GM11168 (cell line): ENCODE results near the gene YLPM1.

ENCODE experiments used
- in situ Hi-C: fragments of 300-500 bp; cut with MboI; formaldehyde crosslinking; loops from one replicate; pipeline ENCODE4 v1.12.0; 2022; ENCODE audit warnings: low sequenced_read_pairs; ENCODE audit not compliant: unreplicated experiment

Gene YLPM1

DNA sequence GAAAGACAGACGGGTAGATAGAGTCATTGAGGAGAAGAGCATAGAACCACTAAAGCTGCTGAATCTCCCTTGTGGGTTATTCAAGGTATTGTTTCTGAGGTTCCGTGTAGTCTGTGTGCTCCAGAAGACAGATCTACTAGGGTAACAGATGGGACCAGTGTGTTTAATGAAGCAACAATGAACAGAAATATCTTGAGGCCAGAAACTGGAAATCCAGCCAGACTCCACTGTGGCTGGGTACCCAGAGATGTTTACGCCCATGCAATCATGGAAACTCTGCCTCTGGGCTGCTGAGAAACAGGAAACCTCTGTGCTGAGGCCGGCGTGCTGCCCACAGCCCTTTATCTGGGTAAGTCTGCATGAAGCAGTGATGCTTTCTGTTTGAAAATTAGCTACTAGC lies 104.6 kb downstream of the YLPM1 start:
- in situ Hi-C loops: loop anchor here (5.0 kb wide), 1 partner anchor 35 kb away; no protein-coding TSS in a partner anchor

DNA sequence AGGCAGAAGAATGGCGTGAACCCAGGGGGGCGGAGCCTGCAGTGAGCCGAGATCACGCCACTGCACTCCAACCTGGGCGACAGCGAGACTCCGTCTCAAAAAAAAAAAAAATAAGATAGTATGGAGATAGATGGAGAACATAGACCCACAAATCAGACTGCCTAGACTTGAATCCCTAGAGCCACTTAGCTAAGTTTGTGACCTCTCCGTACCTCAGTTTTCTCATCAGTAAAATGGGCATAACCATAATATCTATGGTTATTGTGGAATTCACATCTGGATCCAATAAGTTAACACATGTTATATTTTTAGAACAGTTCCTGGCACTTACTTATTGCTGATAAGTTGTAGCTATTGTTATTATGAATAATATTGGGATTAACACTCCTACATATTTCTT lies 105.6 kb downstream of the YLPM1 start:
- in situ Hi-C loops: loop anchor here (5.0 kb wide), 1 partner anchor 34 kb away; no protein-coding TSS in a partner anchor

GRCh38 chr14:74871819-74872218 lies 108.7 kb downstream of the YLPM1 start:
- in situ Hi-C loops: no loop called here

- in situ Hi-C loops: no loop called here
Measured at GRCh38 chr14:74875204-74875603, 112.1 kb downstream of the YLPM1 start.

DNA sequence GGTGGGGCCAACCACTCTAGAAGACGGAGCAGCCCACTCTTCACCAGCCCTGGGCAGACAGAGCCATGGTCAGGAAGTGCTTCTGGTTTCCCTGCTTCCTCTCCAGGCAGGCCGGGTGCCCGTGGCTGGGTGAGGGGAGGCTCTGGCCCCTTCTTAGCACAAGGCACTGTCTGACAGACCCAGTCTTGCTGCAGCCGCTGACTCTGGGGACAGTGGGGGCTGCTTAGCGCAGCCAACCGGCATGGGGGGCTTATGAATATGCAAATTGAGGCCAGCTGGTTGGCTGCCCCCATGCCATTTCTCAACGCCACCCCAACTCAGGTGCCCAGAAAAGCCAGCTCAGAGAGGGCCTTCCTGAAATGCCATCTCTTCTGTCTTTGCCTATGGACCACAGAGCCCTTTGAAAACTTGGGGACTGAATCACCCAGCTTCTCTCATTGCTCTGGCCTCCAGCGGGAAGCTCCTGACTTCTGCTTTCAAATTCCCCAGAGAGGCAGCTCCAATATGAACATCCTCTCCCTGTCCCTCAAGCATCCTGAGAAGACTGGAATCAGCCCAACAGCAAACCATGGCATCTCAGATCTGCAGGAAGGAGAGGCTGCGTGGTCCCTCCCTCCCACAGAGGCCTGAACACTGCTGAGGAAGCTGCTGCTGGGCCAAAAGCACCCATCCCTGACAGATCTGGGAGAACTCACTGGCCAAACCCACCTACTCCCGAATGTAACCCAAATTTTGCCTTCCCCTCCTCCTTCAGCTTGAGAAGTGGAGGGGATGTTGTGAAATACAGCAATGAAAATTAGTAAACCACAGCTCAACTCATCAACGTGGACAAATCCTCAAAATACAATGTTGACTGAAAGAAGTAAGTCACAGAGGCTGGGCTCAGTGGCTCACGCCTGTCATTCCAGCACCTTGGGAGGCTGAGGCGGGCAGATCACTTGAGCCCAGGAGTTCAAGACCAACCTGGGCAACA lies 113.1 kb downstream of the YLPM1 start, which contains the start of gene PROX2:
PROX2 (minus strand) TSS at position 205 of the 973 bp plus-strand sequence. CDS start 12,311 bp downstream, outside the sequence.
- in situ Hi-C loops: no loop called here

- in situ Hi-C loops: no loop called here
Measured at GRCh38 chr14:74879427-74880182, 116.5 kb downstream of the YLPM1 start.

- in situ Hi-C loops: no loop called here
Measured at GRCh38 chr14:74881431-74882102, 118.5 kb downstream of the YLPM1 start, which contains the start of gene DLST. DLST (plus strand) TSS chr14:74881916; CDS start chr14:74881954, 38 bp downstream.

GRCh38 chr14:74882103-74882920 lies 119.2 kb downstream of the YLPM1 start:
- in situ Hi-C loops: no loop called here
